Liver (tissue), 3 donors: Measurements from ENCODE around the gene MPPED2.

Source experiments
- CTCF ChIP-seq: fragments of 150-350 bp; IDR thresholded peaks from 2 replicates; pipeline ENCODE4 v1.5.1; 2017; ENCODE audit warnings: improper control_type of control experiment, low read depth, low read length; ENCODE audit not compliant: missing input control
- EGR1 ChIP-seq, 2 donors: IDR thresholded peaks; 2 replicates each; pipeline ENCODE4 v1.6.1; 2016 to 2018; ENCODE audit warnings: antibody characterized with exemption in 2 of 2, low read depth in 2 of 2
- donor health status: healthy.
- donor health status: healthy.

- no peak for TF ChIP-seq CTCF
- no peak for TF ChIP-seq EGR1 (IDR thresholded peaks at IDR 0.05; ENCODE audit: low read depth in 2 of 2)
Measured at GRCh38 chr11:30411383-30411782, 174.8 kb downstream of the MPPED2 start.
